HEK293T (cell line): ENCODE measurements around the gene CDK14.

Experiments used
- CTCF ChIA-PET: fragments of 350-600 bp; formaldehyde crosslinking; extraction: SDS; loops from one replicate; lab custom pipeline; 2021; ENCODE audit warnings: antibody characterized with exemption, inconsistent platforms; lab: Yijun Ruan, JAX
- POLR2A ChIA-PET: fragments of 350-600 bp; formaldehyde crosslinking; extraction: SDS; loops from one replicate; lab custom pipeline; 2020; ENCODE audit warnings: antibody characterized with exemption, inconsistent platforms; lab: Yijun Ruan, JAX
- DNase-seq: peaks from one replicate; pipeline ENCODE4 v3.0.0; 2012; ENCODE audit warnings: mixed read lengths; ENCODE audit errors: extremely low spot score
- ARNT ChIP-seq: fragments of 450-650 bp; IDR thresholded peaks from 2 replicates; pipeline ENCODE4 v1.6.1; 2017; ENCODE audit warnings: mild to moderate bottlenecking
- BHLHE40 ChIP-seq: fragments of 450-650 bp; IDR thresholded peaks from 2 replicates; pipeline ENCODE4 v1.6.1; 2016; ENCODE audit warnings: mild to moderate bottlenecking, moderate library complexity, borderline replicate concordance
- CTBP1 ChIP-seq: fragments of 450-650 bp; IDR thresholded peaks from 2 replicates; pipeline ENCODE4 v1.6.1; 2016; ENCODE audit warnings: borderline replicate concordance
- ELF4 ChIP-seq: fragments of 450-650 bp; IDR thresholded peaks from 2 replicates; pipeline ENCODE4 v1.6.1; 2017; ENCODE audit warnings: antibody characterized with exemption
- FOXA1 ChIP-seq: fragments of 450-650 bp; IDR thresholded peaks from 2 replicates; pipeline ENCODE4 v1.6.1; 2016; ENCODE audit warnings: mild to moderate bottlenecking
- FOXK2 ChIP-seq: fragments of 450-650 bp; IDR thresholded peaks from 2 replicates; pipeline ENCODE4 v1.6.1; 2016; ENCODE audit warnings: mild to moderate bottlenecking
- FOXM1 ChIP-seq: fragments of 450-650 bp; IDR thresholded peaks from 2 replicates; pipeline ENCODE4 v1.6.1; 2017; ENCODE audit warnings: mild to moderate bottlenecking, borderline replicate concordance
- HDGF ChIP-seq: fragments of 450-650 bp; IDR thresholded peaks from 2 replicates; pipeline ENCODE4 v1.6.1; 2017; ENCODE audit warnings: antibody characterized with exemption, borderline replicate concordance
- L3MBTL2 ChIP-seq: fragments of 450-650 bp; conservative IDR thresholded peaks from 2 replicates; pipeline ENCODE4 v1.6.1; 2016; ENCODE audit warnings: mild to moderate bottlenecking
- LEF1 ChIP-seq: fragments of 450-650 bp; IDR thresholded peaks from 2 replicates; pipeline ENCODE4 v1.6.1; 2017; ENCODE audit warnings: mild to moderate bottlenecking, borderline replicate concordance
- NFRKB ChIP-seq: fragments of 450-650 bp; IDR thresholded peaks from 2 replicates; pipeline ENCODE4 v1.6.1; 2016; ENCODE audit warnings: mild to moderate bottlenecking, moderate library complexity
- PKNOX1 ChIP-seq: fragments of 450-650 bp; IDR thresholded peaks from 2 replicates; pipeline ENCODE4 v1.6.1; 2016
- SP1 ChIP-seq: fragments of 450-650 bp; IDR thresholded peaks from 2 replicates; pipeline ENCODE4 v1.6.1; 2017
- SUZ12 ChIP-seq: fragments of 450-650 bp; IDR thresholded peaks from 2 replicates; pipeline ENCODE4 v1.6.1; 2016; ENCODE audit warnings: mild to moderate bottlenecking
- TARDBP ChIP-seq: fragments of 450-650 bp; IDR thresholded peaks from 2 replicates; pipeline ENCODE4 v1.6.1; 2016
- ZNF384 ChIP-seq: fragments of 450-650 bp; IDR thresholded peaks from 2 replicates; pipeline ENCODE4 v1.6.1; 2016

CDK14 gene

GRCh38 chr7:90597563-90598253 lies 1.6 kb downstream of the CDK14 start:
- CTCF ChIA-PET: interaction anchor here (1.0 to 1.5 kb wide), 3 partner anchors 28 to 102 kb away, joined by 3 read pairs; no protein-coding TSS in a partner anchor
- DNase-seq: no peak
- TF ChIP-seq ZNF384 (no peak), FOXM1 (no peak), ELF4 (no peak), TARDBP (no peak), SUZ12 (no peak), SP1 (no peak), LEF1 (no peak), L3MBTL2 (no peak), FOXA1 (no peak)
- POLR2A ChIA-PET: no interaction called here

GRCh38 chr7:90599038-90599437 lies 2.9 kb downstream of the CDK14 start:
- no peak for DNase-seq
- TF ChIP-seq ELF4 (no peak), L3MBTL2 (no peak), FOXK2 (no peak), ZNF384 (no peak), LEF1 (no peak), HDGF (no peak), CTBP1 (no peak), ARNT (no peak), TARDBP (no peak), NFRKB (no peak), BHLHE40 (no peak), SUZ12 (no peak), FOXM1 (no peak), SP1 (no peak), FOXA1 (no peak), PKNOX1 (no peak)
- ChIA-PET POLR2A (no interaction called here), CTCF (interaction anchor here (1.1 to 1.4 kb wide), 2 partner anchors 100 to 144 kb away, joined by 3 read pairs; no protein-coding TSS in a partner anchor)

- TF ChIP-seq ARNT (no peak), CTBP1 (no peak), LEF1 (no peak), SP1 (no peak), TARDBP (no peak), NFRKB (no peak), BHLHE40 (no peak), HDGF (no peak), FOXA1 (no peak), ZNF384 (no peak), L3MBTL2 (no peak)
- ChIA-PET CTCF (no interaction called here), POLR2A (no interaction called here)
- no peak for DNase-seq
Measured at GRCh38 chr7:90599892-90600555, 3.9 kb downstream of the CDK14 start.

GRCh38 chr7:90602303-90602702 lies 6.2 kb downstream of the CDK14 start:
- ChIA-PET POLR2A (no interaction called here), CTCF (no interaction called here)
- DNase-seq: no peak
- TF ChIP-seq LEF1: no peak

- DNase-seq: no peak
- CTCF ChIA-PET: no interaction called here
- no peak for TF ChIP-seq ELF4
- POLR2A ChIA-PET: no interaction called here
Measured at GRCh38 chr7:90603346-90603745, 7.2 kb downstream of the CDK14 start.

GRCh38 chr7:90604383-90604782 lies 8.3 kb downstream of the CDK14 start:
- ChIA-PET POLR2A (no interaction called here), CTCF (no interaction called here)
- no peak for DNase-seq
- TF ChIP-seq ZNF384: no peak
- TF ChIP-seq LEF1: no peak
- no peak for TF ChIP-seq SUZ12
- no peak for TF ChIP-seq HDGF
- no peak for TF ChIP-seq TARDBP
- TF ChIP-seq ARNT: no peak
- no peak for TF ChIP-seq FOXM1
- TF ChIP-seq L3MBTL2: no peak
- TF ChIP-seq NFRKB: no peak
- TF ChIP-seq FOXK2: no peak
- no peak for TF ChIP-seq PKNOX1
- TF ChIP-seq BHLHE40: no peak
- no peak for TF ChIP-seq SP1
- no peak for TF ChIP-seq CTBP1
- TF ChIP-seq FOXA1: no peak
- no peak for TF ChIP-seq ELF4

GRCh38 chr7:90605055-90605454 lies 8.9 kb downstream of the CDK14 start:
- no peak for DNase-seq
- ChIA-PET CTCF (interaction anchor here (0.7 kb wide), 1 partner anchor 13 kb away, joined by 3 read pairs; no protein-coding TSS in a partner anchor), POLR2A (no interaction called here)
- no peak for TF ChIP-seq HDGF
- no peak for TF ChIP-seq LEF1
- no peak for TF ChIP-seq PKNOX1
- no peak for TF ChIP-seq FOXK2
- TF ChIP-seq L3MBTL2: no peak
- TF ChIP-seq ELF4: no peak
- no peak for TF ChIP-seq TARDBP
- no peak for TF ChIP-seq CTBP1
- no peak for TF ChIP-seq SP1
